GM19035 (cell line): ENCODE data around the gene TSC22D2.

Experiments
- ATAC-seq: cut with Tn5 transposase; IDR thresholded peaks from one replicate; pipeline ENCODE4 v1.9.1; 2021; ENCODE audit not compliant: unreplicated experiment

The TSC22D2 gene

GRCh38 chr3:150408221-150409124, at the start of gene TSC22D2:
TSC22D2 (plus strand) TSS chr3:150408298; CDS start chr3:150409351, 1,053 bp downstream.
- ATAC-seq = peak; percentile 67

DNA sequence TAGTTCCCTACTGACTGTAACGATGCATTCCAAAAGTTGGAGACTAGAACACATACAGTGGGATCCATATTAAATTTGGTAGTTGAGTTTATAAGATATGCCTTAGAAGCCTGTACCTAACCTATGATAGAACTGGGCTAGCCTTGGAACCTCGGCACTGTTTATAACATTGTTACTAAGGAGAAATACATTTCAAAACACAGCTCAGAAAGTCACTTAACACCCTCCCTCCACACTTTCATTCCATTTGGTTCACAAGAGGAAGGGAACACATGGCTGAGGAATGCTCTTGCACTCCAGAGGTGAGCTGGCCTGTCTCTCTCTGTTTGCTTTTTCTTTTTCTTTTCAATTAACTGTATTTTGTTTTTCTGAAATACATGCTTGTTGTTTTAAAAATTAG, 48.7 kb upstream of the TSC22D2 start:
- ATAC-seq = no peak

DNA sequence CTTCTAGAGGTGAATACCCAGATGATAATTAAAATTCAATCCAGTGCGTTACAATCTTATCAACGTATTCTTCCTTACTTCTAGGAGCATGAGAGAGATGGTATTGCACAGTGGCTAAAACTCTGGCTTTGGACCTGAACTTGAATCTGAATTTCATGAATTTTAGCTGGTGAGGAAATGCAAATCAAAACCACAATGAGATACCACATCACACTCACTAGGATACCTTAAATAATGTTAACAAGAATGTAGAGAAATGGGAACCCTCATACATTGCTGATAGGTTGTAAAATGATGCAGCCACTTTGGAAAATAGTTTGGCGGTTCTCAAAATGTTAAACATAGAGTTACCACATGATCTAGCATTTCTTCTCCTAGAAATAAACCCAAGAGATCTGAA, 47.1 kb upstream of the TSC22D2 start:
- no peak for ATAC-seq

DNA sequence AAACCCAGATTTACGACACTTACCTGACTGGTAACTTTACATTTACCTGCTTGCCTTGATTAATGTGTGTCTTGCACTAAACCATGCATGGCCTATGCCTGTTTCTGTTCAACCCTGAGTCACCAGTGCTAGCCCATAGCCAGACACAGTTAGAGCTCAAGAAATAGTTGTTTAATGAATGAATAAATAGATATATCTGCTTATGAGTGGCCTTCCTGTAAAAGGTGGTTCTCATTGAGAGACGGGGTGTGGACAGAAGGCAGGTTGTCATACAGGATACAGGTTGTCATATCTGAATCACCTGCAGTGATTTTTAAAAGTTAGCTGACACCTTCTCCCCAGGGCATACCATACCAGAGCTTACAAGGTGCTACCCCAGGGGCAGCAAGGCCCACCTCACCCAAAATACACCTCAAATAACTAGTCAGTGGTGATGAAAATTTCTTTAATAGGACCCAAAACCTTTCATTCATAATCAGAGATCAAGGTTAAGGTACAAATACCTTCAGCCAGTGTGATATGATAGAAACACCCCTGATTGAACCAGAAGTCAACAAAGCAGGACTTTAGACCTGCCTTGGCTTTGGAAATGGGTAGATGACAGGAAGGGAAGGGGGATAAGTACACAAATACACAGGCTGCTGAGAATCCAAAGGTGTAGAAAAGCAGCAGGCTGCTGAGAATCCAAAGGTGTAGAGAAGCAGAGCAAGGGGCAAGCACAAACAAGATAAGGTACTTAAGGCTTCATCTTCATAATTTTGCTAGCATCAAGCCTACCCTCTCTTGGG, 45.4 kb upstream of the TSC22D2 start:
- ATAC-seq = no peak

- no peak for ATAC-seq
These were observed 44.7 kb upstream of the TSC22D2 start for GRCh38 chr3:150363420-150363819.

DNA sequence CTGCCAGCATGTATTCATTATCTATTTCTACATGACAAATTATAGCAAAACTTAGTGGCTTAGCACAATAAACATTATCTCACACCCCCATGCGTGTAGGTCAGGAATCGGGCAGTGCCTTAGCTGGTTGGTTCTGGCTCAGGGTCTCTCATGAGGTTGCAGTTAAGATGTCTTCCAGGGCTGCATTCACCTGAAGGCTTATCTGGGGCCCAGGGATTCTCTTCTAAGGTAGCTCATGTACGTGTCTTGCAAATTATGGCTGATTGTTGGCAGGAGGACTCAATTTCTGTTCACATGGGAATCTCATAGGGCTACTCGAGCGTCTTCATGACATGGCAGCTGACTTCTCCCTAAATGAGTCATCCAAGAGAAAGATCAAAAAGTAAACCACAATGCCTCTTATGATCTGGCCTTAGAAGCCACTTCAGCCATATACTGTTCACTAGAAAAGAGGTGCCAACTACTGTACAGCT, 42.9 kb upstream of the TSC22D2 start:
- ATAC-seq = no peak

GRCh38 chr3:150367757-150368156, 40.3 kb upstream of the TSC22D2 start:
- ATAC-seq = no peak

DNA sequence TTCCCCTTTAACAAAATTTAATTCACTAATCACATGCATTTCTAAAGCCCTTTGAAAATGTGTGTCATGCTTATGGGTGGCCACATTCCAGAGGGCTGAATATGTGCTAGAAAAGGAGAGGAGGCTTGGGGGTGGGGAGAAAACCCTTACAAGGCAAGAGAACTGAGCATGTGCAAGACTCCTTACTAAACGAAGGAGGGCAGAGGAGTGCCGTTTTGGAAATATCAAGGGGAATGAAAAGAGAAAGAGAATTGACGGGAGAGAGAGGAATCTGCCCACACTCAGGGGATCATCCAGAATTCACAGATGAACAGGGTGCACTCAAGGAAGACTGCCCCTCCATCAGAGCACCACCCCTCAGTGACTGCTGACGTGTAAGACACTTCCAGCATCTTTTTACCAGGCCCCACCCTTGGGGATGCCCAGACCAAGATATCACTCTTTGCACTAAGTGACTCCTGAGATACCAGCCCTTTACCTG, 37.9 kb upstream of the TSC22D2 start:
- no peak for ATAC-seq

DNA sequence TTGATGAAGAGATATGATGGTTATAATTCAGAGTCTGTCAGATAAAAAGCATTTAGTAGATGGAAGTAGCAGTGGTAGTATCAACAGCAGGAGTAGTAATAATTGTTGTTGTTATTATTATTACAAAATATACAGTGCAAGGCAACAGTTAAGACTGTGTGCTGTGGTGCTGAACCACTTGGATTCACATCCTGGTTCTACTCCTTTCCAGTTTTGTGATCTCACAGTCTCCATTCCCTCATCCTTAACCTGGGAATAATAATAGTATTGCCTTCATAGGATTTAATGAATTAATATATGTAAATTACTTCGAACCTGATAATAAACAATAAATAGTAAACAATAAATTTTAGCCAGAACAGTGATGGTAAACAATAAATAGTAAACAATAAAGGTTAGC, 37.1 kb upstream of the TSC22D2 start:
- ATAC-seq = no peak

GRCh38 chr3:150371741-150372254, 36.3 kb upstream of the TSC22D2 start:
- no peak for ATAC-seq

GRCh38 chr3:150372320-150372719, 35.8 kb upstream of the TSC22D2 start:
- no peak for ATAC-seq

GRCh38 chr3:150372722-150373121, 35.4 kb upstream of the TSC22D2 start:
- ATAC-seq = no peak

DNA sequence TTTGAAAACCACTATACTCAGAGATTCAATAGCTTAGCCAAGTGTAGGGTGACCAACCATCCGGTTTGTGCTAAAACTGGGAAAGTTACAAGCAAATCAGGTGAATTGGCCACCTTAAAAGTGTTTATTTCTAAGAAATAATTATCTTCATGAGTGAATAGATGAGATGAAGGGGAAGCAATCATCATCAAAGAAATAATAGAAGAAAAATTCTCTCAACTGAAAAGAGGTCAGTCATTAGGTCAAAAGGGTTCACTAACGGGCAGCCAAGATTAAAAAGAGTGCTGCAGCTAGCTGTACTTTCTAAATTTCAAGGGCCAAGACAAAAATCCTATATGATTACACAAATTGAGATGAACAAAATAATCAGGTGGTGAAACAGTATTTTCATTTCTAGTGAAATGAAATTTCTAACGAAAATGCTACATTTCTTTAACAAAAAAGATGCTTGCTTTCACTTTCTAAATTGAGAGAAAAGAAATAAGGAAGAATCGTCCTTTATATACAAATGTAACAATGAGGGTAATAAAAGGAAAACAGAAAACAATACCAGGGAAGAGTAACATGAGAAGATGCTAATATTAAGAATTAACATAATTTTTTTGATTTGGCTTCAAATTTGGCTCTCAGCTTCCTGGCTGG, 34.7 kb upstream of the TSC22D2 start:
- no peak for ATAC-seq

GRCh38 chr3:150374975-150375374, 33.1 kb upstream of the TSC22D2 start:
- no peak for ATAC-seq

DNA sequence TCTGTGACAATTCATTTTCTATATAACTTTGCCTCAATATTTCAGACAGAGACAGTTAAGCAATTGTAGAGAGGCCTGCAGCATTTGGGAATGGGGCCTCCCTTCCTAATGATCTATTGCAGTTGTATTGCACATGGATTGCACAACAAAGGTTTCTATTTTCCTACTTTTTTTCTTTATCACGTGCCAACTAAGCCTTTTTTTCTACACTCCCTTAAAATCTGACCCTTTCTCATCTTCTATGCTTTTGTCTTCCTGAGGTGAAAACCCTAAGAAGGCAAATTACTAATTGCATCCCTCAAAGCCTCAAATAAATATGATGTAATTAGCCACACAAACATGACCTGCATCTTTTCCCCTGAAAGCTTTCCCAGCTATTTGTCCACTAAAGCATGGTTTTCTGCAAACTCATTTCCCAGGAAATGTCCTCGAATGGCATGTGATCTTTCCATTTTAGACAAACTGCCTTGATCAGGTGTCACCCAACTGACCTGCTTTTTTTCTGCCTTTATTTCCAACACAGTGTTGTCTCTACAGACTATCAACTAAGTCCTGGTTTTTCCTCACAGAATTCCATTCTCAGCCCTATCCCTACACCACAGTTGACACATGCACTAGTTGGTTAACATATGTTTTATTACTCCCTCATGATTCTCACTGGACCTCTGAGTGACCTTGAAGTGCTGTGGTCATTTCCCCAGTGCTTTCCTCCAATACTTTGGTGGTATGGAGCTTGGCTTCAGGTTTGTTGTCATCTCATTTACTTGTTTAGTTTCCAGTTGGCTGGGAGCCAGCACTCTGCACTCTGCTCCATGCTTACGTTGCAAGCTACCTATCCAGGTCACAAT, 31.9 kb upstream of the TSC22D2 start:
- no peak for ATAC-seq

DNA sequence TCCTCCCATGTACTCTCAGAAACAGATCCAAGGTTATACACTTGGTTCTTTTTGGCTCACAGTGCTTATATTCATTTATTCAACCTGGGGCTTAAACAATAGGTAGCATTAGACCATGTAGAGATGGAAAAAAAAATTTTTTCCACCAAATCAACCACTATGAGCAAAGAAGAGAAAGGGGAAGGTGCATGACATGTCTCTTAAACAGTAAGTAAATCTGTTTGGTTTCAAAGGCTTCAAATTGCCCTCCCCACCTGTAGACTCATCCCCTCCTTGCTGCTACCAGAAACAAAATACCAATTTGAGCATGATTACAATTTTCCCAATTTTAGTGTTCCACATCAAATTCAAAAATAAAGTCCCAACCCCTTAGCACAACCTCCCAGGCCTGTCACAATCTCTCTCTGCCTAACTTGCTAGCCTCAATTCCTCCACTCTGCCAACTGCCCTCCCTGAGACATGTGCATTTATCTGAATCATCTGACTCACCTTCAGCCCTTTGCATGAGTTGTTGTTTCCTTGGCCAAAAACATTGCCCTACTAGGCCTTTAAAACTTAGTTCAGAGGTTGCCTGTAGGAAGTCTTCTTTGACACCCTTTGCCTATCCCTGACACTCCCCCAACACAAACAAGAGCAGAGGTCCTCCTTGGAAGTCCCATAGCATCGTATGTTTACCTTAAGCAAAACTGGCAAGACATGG, 30.3 kb upstream of the TSC22D2 start:
- ATAC-seq = no peak

DNA sequence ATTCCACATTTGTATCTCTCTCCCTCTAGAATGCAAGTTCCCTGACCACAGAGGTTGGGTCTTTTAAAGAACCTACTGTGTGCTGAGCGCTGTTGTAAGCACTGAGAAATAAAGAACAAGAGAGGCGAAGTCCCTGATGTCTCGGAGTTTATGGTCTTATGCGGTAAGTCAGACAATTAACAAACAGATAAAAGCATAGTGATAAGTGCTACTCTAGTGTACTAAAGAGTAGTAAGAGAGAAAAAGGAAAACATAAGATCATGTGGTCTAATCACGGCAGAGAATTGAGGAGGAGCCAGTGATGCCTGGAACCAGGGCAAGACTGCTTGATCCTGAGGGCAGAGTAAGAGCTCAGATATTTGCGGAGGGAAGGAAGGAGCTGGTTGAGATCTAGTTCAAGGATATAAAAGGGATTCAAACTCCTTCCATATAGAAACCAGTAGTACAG, 29.8 kb upstream of the TSC22D2 start:
- ATAC-seq = no peak

- no peak for ATAC-seq
These were observed 28.6 kb upstream of the TSC22D2 start for GRCh38 chr3:150379469-150379868.
